AG08395 (cell line): ENCODE data around the gene AUH.

Source experiments
- DNase-seq: peaks from one replicate; pipeline ENCODE4 v3.0.0; 2012; ENCODE audit warnings: mixed read lengths, low spot score

AUH gene

DNA sequence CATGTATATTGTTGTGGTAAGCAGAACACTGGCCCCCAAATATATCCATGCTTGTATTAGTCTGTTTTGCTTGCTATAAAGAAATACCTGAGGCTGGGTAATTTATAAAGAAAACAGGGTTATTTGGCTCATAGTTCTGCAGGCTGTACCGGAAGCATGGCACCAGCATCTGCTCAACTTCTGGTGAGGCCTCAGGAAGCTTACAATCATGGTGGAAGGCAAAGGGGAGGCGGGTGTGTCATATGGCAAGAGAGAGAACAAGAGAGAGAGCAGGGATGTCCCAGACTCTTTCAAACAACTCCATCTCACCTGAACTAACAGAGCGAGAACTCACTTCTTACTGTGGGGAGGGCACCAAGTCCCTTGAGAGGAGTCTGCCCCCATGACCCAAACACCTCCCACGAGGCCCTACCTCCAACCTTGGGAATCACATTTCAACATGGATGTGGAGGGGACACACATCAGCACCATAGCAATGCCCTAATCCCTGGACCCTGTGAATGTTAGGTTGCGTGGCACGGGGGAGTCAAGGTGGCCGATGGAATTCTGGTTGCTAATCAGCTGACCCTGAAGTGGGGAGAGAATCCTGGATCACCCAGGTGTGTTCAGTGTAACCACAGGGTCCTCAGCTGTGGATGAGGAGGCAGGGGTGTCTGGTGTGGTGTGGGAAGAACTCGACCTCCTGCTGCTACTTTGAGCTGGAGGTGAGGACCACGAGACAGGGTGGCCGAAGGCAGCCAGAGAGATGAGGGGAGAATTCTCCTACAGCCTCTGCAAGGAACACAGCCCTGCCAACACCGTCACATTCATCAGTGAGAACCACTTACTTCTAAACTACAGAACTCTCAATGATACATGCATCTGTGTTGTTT is 172.8 kb downstream of the AUH start:
- DNase-seq: no peak

DNA sequence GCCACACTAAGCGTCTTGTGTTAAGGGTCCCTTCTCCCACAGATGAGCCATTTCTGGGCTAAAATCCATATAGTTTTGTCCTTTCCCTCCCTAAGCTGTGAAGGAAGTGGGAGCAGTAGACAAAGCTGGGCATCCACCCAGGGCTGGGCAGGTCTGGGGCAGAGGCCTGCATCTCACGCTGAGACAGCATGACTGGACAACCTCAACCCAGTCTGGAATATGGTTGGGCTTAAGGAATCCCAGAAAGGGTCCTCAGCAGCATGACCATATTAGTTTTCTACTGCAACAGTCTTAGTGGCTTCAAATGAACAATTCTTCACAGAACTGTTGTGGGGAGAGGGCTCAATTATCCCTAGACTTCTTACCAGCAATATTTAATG is 173.8 kb downstream of the AUH start:
- DNase-seq: peak; percentile 93

DNA sequence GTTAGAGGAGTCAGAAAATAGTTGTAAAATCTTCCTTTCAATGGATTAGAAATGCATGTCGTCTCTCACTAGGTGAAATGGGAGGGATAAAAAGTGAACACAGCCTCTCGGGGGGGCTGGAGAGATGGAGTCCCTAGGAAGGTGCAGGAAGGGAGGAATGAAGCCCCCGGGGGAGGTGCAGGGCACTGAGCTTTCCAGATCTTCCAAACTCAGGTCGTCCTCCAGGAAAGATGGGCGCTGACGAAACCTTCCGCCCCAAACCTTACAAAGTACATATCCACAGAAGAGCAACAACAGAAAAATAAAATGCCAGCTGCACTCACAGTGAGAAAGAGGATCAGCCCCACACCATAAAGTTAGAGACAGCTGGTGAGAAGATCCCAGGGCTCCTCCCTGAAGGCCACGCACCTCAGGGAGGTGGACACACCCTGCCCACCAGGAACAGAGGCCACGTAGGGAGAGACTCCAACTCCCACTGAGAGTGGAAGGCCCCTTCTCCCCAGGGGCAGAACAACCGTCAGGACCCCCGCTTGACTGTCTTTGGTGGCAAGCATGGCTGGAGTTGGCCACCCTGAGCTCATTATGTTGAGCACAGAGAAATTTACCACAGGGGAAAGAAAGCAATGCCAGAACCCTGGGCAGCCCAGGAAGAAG is 174.3 kb downstream of the AUH start:
- no peak for DNase-seq

DNA sequence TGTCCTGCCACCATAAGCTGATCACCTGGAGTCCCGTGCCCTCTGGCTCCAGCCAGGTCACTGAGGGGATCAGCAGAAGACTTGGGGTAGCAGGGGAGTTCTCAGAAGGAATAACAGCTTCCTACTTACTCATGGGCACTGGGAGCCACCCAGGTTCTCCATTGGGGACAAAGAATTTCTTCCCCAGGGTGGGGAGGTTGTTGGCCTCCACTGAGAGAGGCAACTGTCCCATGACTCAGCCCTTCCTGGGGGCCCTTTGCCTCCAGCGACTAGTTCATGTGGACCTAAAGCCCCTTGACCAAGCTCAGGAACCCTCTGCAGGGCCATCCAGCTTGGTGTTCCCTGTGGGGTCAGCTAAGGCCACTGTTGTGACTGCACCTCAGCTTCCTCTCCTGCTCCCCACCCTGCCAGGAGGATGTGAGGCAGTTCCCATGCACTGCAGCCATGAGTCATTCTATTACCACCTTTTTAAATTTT is 175.0 kb downstream of the AUH start:
- peak; percentile 51 for DNase-seq

DNA sequence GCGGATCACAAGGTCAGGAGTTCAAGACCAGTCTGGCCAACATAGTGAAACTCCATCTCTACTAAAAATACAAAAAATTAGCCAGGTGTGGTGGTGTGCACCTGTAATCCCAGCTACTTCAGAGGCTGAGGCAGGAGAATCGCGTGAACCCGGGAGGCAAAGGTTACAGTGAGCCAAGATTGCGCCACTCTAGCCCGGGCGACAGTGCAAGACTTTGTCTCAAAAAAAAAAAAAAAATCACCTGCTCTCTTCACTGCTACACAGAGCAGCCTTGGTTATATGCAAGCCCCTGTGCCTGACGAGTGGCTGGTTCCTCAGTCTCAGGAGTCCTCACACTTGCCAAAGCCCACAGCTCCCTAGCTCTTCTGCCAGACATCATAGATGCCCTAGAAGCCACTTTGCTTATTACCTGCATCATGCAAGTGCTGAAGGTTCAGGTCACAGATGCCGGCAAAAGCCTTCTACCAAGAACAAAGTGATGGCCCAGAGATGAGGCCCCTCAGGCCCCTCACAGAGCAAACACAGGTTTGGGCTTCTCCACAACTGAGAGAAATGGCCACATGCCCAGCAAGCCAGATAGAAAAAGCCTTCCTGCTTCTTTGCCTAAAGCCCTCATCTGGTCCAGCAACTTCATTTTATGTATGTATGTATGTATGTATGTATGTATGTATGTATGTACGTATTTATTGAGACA is 176.4 kb downstream of the AUH start:
- DNase-seq: no peak

DNA sequence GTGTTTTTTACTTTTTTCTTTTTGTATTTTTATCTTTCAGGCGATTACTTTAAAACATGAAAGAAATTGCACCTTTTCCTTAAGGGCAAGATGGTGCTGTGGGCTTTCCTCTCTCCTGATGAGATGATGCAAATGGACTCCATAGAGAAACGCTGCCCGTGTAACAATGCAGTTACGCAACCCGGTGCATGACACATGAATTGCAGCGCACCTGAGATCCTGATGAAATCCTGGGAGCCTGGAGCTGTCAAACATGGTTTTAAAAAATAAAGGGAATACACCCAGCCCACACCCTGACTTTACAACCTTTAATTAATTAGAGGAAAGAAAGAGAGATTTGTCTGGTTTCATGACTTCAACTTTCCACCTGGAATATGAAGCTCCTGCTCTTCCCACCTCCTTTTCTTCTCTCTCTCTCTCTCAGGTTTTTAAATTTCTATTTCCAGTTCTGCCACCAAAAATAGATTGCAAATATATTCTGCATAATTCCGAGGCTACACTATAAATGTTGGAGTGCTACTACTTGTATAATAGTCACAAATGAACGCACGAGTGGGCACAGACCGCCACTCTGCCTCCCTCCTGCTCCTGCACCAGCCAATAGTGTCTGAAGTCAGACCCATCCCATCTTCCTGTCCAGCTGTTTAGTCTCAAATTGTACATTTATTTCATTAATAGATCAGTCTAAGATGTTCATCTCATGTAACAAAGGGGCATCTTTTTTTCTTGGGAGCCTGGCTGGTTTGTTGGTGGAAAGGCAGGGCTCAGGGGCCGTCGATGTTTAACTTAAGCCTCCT is 179.1 kb downstream of the AUH start:
- no peak for DNase-seq

DNA sequence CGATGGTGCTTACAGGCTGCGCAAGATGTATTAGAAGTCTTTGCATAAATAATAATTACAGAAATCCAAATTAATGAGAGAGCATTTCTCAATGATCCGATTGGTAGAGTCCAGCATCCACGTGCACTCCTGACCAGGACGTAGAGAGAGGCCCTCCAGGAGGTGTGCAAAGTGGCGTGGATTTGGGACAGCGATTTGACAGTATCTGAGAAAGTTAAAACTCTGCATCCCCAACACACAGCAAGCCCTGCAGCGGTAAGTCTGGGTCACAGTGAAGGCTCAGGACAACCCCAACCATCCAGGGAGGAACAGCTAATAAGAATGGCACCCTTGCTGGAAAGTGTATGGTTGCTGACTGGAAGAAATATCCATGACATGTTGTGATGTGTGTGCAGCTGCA is 180.2 kb downstream of the AUH start:
- DNase-seq: no peak

DNA sequence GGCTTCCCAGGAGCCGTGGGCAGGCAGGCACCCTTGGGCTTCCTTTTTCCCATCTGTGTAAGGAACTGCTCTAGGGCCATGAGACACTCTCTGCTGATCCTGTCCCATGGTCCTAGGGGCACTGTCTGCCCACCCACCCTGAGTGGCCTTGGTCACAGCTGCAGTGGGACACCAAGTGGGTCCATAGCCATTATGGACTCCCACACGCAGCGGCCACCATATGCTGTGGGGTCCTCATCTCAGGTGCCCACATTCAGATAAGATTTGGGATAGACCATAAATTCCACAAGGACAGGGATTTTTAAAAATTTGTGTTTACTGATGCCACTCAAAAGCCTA is 180.8 kb downstream of the AUH start:
- DNase-seq: no peak

DNA sequence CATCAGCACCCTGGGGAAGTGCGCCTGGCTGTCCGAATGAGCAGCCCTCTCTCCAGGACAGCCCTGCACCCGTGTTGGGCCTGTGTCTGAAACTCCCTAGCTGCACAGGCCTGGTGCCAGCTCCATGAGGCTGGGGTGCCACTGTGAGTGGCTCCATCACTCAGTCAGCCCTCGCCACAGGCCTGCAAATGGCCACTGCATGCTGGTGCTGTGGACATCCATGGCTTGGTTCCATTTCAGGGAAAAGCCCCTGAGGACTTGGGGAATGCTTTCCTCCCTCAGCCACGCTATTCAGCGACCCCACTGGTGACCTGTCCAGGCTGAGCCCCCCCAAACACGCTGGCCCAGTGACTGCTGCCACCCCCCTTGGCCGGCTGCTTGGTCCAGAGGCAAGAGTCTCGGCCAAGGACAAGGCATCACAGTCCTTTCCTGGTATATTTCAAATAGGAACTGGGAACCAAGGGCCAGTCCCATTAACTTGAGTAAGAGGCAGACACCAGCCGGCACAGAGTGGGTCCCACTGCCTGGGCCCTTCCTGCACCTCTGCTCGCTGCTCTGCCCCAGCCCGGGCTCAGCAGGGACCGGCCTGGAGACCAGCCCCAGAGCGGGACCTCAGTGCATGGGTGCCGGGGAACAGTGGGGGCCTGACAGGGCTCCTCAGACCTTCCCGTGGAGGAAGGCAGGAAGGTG is 181.3 kb downstream of the AUH start:
- DNase-seq: no peak

DNA sequence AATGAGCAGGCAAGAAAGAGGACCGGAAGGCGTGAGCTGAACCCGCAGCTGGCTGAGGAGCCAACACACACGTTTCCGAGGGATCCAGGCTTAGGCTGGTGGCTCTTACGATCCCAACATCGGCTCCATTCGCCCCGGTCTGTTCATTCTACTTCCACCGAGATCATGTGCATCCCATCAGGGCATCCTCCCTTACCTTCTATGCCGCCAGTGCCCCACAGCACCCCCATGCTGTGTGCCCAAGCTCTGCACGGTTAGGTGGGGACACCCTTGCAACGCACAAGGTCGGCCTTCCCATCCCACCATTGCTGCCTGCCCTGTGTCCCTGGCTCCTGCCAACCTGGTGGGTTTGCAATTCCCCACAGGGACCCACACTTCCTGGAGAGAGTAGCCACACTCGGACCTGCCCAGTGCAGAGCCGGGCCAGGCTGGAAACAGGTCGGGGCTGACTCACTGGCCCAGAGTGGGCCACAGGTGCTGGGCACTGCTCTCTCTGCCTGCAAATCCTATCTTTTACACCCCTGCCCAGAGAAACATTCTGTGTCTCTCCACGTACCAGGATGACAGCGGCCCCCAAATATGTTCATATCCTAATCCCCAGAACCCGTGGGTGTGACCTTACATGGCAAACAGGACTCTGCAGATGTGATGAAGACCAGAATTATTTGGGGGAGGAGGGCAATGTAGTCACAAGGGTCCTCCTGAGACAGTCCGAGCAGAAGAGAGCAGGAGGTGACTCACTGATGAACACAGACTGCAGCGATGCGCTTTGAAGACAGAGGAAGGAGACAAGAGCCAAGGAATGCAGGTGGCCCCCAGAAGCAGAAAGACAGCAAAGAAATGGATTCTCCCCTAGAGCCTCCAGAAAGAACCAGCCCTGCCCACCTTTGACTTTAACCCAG is 182.2 kb downstream of the AUH start:
- DNase-seq: peak; percentile 61

DNA sequence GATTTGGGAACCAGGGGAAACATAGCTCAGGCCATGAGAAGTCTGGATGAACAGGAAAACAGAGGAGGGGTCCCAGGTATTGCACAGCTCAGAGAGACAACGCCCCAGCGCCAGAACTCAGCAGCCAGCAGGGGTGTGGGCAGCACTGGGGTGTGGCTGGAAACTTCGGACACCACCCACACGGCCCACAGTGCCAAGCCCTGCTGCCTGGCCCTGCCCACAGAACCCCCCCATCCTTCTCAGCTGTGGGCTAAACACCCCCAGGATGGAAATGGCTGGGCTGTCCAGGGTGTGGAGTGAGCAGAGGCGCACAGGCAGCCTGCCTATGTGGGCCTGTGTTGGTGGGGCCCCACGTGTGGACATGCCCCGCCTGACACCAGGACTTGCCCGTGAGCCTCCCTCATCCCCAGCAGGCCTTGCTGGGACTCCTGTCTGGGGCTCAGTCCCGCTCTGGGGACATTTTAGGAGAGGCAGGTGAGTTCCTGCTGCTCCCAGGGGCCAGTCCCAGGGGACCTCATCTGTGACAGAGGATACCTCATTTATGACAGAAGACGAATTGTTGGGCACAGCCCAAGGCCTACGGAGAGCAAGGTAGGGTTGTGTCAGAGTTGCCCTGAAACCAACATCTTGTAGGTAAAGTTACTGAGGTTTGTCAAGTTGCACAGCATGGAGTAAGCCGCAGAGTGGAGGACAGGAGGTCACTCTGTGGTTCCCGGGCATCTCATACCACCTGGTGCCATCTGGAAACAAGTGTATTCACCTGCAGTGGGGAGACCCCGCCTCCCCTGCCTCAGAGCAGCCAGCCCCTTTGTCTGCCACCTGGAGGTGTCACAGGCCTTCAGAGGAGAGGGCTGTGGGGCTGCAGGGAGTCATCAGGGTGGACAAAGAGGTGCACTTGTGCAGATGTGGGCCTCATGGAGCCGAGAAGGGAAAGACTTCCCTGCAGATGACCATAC is 183.2 kb downstream of the AUH start:
- DNase-seq: peak; percentile 0

DNA sequence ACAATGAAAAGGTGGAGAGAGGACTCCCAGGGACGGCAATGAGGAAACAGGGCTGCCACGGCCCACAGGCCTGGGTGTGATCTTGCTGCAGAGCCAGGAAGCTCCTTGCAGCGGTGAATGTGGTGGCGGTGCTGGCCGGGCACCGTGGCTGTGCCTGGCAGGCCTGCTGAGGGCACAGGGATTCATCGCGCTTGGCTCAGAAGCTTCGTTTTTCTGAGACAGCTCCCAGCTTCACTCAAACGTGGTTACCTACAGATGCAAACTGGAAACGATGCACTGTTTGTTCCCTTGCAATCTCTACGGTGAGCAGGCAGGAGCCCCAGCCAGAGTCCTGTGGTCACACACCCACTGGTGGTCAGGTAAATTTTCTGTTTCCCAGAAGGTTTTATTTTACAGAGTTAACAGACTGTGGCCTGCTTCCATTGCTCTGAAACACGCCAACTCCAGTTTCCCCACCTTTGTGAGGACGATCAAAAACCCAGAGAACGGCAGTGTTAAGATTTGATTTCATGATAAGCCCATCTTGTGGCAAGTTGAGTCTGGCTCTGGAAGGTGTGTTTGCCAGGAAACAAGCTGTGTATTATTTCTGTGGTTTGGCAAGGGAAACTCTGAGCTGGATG is 183.9 kb downstream of the AUH start:
- peak; percentile 43 for DNase-seq

DNA sequence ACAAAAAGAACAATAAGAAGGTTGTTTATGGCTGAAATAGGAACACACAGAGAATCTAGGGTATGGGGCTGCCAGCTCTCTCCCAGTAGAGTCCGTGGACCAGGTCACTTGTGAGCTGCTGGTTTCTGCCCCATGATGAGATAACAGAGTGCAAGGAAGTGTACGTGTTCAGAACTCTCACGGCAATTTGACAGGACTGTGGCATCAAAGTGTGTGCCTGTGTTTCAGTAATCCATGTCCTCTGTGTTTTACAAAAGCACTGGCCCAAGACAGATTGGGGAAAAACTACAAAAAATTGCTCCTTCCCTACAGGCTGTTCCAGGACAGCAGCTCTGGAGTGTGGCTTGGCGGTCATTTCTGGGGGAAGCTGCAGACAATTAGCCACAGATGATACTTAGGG is 184.6 kb downstream of the AUH start:
- peak; percentile 1 for DNase-seq

DNA sequence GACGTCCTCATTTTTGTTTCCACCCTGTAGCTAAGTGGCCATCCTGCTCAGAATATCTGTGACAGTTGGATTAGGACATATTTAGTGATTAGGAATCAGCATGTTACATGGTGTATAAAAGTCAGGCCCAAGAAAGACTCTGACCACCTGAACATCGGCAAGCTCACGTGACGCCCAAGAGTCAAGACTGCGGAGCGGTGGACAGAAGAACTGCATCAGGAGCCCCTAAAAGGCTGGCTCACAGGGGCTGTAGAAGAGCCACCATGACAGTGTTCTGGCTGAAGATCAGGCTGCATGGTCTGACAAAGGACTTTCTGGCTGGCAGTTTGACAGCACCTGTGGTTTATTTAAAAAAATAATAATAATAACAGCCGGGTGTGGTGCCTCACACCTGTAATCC is 185.3 kb downstream of the AUH start:
- no peak for DNase-seq

DNA sequence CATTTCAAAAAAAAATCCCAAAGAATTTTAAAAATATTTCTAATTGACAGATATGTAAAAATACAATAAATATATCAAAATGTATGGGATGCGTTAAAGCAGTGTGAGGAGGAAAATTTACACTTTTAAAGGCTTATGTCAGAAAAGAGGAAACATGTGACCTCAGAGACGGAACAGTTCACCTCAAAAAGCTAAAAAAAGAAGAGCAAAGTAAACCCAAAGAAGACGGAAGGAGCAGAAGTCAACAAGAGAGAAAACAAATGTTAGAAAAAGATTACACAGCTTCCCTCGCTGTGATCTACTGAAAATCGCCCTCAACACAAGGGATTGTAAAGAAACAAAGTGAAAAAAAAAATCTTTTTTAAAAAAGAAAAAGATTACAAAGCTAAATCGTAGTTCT is 186.9 kb downstream of the AUH start:
- no peak for DNase-seq

DNA sequence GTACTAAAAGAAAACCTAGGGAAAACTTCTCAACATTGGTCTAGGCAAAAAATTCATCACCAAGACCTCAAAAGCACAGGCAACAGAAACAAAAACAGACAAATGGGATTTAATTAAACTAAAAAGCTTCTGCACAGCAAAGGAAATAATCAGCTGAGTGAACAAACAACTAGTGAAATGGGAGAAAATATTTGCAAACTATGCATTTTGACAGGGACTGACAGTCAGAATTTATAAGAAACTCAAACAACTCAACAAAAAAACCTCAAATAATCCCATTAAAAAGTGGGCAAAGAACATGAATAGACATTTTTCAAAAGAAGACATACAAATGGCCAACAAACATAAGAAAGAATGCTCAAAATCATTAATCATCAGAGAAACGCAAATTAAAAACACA is 189.4 kb downstream of the AUH start:
- DNase-seq: no peak

DNA sequence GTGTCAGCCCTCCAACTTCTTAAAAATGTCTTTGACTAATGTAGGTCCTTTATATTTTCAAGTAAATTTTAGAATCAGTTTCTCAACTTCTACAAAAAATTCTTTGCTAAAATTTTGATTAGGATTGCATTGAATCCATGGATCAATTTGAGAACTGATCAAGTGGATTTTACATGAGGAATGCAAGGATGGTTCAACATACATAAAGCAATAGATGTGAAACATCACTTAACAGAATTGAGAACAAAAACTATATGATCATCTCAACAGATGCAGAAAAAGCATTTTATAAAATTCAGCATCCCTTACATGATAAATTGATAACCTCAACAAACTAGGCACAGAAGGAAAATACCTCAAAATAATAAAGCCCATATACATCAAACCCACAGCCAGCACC is 190.8 kb downstream of the AUH start:
- no peak for DNase-seq

DNA sequence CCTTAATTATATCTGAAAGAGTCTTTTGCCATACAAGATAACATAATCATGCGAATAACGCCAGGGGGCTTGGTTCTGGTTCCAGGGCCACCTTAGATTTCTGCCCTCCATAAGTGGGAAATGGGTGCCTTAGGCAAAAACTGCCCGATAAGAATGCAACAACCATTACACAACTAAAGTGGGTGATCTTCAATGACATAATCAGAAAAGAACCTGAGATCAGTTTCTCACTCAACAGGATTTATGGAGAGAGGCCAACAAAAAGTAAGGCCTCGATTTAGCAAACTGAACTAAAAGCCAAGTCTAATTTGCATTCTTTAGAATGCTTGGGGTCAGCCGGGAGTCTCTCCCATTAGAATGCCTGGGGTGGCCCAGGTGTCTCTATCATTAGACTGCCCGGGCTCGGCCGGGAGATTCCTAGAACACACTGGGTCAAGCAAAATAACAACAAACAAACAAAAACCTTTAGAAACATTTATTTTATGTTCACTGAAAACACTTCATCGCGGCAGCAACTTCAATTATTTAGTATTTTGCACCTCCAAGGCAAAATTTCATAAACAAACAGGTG is 194.8 kb downstream of the AUH start:
- DNase-seq: no peak
